ENCODE data around the gene MT1B. TPM values are rescaled to one million over a fixed set of nuclear protein-coding genes. Genes with fewer than 3 reads are reported as not detected.

The MT1B gene
- not detected in 2 replicates for total RNA-seq

DNA sequence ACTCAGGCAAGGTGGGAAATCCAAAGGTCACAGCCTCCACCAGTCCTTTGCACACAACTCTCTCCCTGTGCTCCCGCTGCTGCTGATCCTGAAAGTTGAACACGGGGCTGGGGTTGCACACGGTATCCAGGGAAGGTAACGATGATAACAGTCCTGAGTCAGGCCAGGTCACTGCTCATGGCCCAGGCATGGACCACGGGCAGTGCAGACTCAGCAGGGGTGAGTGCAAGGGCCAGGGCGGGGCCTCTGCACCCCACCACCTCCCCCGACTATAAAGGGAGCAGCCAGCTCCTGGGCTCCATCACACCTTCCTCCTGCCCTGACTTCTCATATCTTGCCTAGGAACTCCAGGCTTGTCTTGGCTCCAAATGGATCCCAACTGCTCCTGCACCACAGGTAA lies at the start of gene MT1B:
TSS of gene MT1B (plus strand) at position 301 of the 400 bp plus-strand sequence. CDS start at position 369, 68 bp downstream.

DNA sequence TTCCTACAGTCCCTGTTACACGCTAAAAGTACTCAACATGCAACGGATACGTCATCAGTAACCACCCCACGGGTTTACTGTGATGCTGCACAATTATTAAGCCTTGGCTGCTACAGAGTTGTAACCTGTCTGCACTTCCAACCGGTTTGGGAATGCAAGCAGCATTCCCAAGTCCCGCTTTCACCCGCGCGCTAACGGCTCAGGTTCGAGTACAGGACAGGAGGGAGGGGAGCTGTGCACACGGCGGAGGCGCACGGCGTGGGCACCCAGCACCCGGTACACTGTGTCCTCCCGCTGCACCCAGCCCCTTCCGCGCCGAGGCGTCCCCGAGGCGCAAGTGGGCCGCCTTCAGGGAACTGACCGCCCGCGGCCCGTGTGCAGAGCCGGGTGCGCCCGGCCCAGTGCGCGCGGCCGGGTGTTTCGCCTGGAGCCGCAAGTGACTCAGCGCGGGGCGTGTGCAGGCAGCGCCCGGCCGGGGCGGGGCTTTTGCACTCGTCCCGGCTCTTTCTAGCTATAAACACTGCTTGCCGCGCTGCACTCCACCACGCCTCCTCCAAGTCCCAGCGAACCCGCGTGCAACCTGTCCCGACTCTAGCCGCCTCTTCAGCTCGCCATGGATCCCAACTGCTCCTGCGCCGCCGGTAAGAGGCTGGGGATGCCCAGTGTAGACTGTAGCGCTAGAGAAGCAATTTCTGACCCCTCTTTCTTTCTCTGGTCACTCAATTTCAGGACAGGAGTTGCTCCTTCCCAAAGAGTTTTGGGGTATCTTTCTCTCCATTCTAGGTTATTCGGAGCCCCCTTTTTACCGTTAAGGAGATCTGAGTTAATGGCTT lies 43.4 kb upstream of the MT1B start, which contains the start of gene MT2A:
TSS of gene MT2A (plus strand) at position 542 of the 833 bp plus-strand sequence. CDS start at position 614, 72 bp downstream.

DNA sequence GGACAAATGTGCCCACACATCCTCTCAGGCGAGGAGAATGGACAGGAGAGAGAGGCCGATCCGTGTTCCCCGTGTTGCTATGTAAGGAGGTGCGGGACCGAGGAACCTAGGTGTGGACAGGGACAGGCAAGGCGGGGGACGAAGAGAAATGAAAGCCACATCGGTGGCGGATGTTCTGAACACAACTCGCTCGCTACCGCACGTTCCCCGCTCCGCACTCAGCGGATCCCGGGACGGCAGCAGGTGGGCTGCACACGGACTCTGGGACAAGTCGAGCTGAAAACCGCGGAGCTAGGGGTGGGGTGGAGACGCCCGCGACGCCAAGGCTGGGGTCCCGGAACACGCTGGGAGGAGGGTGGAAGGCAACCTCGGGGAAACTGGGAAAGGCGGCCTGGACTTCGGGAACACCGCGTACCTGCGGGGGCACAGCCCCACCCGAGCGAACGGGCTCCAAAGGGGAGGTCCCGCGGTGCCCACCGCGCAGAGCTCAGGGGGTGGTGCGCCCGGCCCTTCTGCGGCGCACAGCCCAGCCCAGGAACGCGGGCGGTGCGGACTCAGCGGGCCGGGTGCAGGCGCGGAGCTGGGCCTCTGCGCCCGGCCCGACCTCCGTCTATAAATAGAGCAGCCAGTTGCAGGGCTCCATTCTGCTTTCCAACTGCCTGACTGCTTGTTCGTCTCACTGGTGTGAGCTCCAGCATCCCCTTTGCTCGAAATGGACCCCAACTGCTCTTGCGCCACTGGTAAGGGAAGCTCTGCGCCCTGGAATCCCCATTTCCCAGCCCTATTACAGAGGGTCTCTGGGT lies 26.3 kb upstream of the MT1B start, which contains the start of gene MT1E:
TSS of gene MT1E (plus strand) at position 642 of the 803 bp plus-strand sequence. CDS start at position 713, 71 bp downstream.

DNA sequence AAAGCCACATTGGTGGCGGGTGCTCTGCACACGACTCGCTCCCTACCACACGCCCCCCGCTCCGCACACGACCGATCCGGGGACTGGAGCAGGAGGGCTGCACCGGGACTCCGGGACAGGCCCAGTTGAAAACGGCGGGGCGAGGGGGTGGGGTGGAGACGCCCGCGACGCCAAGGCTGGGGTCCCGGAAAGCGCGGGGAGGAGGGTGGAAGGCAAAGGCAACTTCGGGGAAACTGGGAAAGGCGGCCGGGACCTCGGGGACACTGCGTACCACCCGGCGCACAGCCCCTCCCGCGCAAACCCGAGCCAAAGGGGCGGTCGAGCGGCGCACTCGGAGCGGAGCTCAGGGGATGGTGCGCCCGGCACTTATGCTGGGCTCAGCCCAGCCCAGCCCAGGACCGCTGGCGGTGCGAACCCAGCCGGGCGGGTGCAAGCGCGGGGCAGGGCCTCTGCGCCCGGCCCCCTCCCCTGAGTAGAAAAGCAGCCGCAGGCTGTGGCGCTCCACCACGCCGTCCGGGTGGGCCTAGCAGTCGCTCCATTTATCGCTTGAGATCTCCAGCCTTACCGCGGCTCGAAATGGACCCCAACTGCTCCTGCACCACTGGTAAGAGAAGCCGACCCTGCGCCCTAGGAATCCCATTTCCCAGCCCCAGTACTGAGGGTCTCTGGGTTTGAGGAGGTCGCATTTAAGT lies 19.4 kb upstream of the MT1B start, which contains the start of gene MT1M:
TSS of gene MT1M (plus strand) at position 504 of the 692 bp plus-strand sequence. CDS start at position 577, 73 bp downstream.

DNA sequence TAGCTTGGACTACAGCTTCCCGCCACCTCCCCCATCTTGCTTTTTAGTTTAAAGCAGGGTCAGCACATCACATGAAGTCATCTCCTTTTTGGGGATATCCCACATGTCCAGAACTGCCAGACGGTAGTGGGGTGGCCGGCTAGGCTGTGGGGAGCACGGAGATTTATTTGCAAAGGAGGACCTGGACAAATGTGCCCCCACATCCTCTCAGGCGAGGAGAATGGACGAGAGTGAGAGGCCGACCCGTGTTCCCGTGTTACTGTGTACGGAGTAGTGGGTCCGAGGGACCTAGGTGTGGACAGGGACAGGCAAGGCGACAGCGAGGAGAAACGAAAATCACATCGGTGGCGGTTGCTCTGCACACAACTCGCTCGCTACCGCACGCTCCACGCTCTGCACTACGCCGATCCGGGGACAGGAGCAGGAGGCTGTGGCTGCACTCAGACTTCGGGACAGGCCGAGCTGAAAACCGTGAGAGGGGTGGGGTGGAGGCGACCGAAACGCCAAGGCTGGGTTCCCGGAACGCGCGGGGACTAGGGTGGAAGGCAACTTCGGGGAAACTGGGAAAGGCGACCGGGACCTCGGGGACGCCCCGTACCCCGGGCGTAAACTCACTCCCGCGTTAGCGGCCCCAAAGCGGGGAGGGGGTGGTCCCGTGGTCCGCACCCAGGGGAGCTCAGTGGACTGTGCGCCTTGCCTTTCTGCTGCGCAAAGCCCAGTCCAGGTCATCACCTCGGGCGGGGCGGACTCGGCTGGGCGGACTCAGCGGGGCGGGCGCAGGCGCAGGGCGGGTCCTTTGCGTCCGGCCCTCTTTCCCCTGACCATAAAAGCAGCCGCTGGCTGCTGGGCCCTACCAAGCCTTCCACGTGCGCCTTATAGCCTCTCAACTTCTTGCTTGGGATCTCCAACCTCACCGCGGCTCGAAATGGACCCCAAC lies 13.6 kb upstream of the MT1B start, which contains the start of gene MT1A:
TSS of gene MT1A (plus strand) at position 853 of the 937 bp plus-strand sequence. CDS start at position 926, 73 bp downstream.

DNA sequence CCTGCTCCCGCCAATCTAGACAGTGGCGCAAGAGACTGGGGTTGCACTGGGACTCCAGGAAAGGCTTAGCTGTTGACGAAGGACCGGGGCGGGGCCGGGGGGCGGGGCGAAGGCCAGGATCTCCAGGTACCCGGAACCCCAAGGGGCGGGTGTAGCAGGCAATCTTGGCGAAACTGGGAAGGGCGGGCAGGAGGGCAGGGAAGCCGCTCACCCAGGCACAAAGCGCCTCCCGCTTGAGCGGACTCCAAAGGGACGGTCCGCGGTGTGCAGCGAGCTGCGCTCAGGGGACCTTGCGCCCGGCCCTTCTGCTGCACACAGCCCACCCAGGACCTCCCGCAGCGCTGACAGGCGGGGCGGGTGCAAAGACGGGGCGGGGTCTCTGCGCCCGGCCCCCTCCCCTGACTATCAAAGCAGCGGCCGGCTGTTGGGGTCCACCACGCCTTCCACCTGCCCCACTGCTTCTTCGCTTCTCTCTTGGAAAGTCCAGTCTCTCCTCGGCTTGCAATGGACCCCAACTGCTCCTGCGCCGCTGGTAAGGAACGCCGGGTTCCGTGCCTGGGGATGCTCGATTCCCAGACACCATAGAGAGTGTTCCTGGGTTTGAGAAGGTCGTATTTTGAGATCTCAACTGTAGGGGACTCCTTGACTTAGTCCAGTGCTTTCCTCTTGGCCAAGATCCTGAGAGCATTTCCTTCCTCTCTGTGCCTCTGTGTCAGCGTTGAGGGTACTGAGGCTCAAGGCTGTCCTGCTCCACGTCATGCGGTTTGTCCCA lies 6.1 kb downstream of the MT1B start, which contains the start of gene MT1F:
TSS of gene MT1F (plus strand) at position 405 of the 772 bp plus-strand sequence. CDS start at position 505, 100 bp downstream.

DNA sequence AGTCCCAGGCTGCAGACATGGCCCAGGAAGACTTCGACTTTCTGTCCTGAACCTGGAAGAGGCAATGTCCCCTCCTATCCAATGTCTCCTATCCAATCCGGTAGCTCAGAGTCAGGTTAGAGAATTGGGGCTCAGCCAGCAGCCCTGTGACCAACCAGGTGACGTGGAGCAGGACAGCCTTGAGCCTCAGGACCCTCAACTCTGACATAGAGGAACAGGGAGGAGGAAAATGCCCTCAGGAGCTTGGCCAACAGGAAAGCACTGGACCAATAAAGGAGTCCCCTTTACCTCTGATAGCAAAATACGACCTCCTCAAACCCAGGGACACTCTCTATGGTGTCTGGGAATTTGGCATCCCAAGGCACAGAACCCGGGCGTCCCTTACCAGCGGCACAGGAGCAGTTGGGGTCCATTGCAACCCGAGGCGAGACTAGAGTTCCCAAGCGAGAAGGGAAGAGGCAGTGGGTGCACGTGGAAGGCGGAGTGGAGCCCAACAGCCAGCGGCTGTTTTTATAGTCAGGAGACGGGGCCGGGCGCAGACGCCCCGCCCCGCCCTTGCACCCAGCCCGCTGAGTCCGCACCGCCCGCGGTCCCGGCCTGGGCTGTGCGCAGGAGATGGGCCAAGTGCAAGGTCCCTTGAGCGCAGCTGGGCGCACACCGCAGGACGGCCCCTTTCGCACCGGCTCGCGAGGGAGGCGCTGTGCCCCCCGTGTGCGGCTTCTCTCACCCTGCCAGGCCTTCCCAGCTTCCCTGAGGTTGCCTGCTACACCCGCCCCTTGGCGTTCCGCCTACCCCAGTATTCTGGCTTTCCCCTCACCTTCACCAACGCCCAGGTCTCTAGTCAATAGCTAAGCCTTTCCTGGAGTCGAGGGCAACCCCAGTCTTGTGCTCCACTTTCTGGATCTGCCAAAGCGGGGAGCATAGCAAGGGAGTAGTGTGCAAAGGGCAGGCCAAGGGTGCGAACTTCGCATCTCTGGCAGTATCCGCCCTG lies 16.2 kb downstream of the MT1B start, which contains the start of gene MT1G:
TSS of gene MT1G (minus strand) at position 485 of the 991 bp plus-strand sequence. CDS start at position 413, 72 bp downstream.

DNA sequence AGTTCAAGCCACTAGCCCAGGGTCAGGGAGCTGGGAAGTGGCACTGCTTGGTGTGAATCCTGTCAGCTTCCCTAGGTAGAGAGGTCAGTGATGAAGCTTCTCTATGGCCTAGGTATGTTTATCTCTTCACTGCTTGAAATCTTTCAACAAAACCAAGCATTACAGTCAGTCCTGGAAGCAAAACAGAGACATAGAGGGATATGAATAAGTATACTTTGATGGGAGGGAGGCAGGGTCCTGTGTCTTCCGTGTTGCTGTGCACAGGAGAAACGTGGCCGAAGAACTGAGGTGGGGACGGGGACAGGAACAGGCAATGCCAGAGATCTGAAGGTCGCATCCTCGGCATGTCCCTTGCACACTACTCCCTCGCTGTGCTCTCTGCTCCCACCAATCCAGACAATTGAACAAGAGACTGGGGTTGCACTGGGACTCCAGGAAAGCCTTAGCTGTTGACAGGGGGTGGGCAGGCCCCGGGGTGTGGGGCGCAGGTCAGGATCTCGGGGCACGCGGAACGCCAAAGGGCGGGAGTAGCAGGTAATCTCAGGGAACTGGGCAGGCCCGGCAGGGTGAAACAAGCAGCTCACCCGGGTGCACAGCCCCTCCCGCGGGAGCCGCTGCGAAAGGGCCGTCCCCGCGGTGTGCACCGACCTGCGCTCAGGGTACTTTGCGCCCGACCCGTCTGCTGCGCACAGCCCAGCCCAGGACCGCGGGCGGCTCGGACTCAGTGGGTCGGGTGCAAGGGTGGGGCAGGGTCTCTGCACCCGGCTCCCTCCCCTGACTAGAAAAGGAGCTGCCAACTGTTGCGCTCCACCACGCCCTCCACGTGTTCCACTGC lies 17.5 kb downstream of the MT1B start, which contains the start of gene MT1H:
TSS of gene MT1H (plus strand) at position 810 of the 835 bp plus-strand sequence. CDS start 71 bp downstream, outside the sequence.

DNA sequence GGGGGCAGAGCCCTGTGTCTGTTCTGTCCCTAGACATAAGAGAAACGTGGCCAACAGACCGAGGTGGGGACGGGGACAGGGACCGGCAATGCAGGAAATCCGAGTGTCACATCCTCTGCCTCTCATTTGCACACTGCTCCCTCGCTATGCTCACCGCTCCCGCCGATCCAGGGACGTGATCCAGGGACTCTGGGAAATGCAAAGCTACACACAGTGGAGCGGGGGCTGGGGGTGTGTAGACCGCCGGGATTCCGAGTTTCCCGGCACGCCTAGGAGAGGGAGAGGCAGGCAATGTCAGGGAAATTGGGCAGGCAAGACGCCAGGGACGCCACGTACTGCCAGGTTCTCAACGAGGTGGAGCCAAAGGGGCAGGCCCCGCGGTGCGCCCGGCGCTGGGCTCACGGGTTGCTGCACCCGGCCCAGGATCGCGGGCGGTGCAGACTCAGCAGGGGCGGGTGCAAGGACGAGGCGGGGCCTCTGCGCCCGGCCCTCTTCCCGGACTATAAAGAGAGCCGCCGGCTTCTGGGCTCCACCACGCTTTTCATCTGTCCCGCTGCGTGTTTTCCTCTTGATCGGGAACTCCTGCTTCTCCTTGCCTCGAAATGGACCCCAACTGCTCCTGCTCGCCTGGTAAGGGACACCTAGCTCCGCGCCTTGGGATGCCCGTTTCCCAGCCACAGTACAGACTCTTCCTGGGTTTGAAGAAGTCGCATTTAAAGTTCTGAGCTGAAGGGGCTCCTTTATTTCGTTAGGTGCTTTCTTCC lies 30.4 kb downstream of the MT1B start, which contains the start of gene MT1X:
TSS of gene MT1X (plus strand) at position 532 of the 764 bp plus-strand sequence. CDS start at position 603, 71 bp downstream.

Other genes starting within 250 kb of the MT1B start
- gene AMFR, start 226.3 kb upstream of the MT1B start, total RNA-seq: 191 and 221 TPM in 2 replicates
- 97.9 and 112 TPM in 2 replicates for gene NUDT21, start 200.6 kb upstream of the MT1B start, total RNA-seq
- gene OGFOD1, start 200.3 kb upstream of the MT1B start, total RNA-seq: 51.0 and 65.2 TPM in 2 replicates
- gene BBS2, start 131.9 kb upstream of the MT1B start, total RNA-seq: 69.4 and 82.0 TPM in 2 replicates
- not detected in 2 replicates for gene MT4, start 86.8 kb upstream of the MT1B start, total RNA-seq
- gene MT3, start 62.4 kb upstream of the MT1B start, total RNA-seq: not detected in 2 replicates
- gene MT2A, start 43.3 kb upstream of the MT1B start, total RNA-seq: 25.3 and 37.2 TPM in 2 replicates
- 50.9 and 55.0 TPM in 2 replicates for gene MT1E, start 26.1 kb upstream of the MT1B start, total RNA-seq
- gene MT1M, start 19.2 kb upstream of the MT1B start, total RNA-seq: 3.1 and 6.3 TPM in 2 replicates
- gene MT1A, start 13.2 kb upstream of the MT1B start, total RNA-seq: 1.0 TPM in 1 of 2 replicates, not detected in the other
- gene MT1F, start 6.1 kb downstream of the MT1B start, total RNA-seq: 0.39 and 0.65 TPM in 2 replicates
- 0.65 TPM in 1 of 2 replicates, not detected in the other for gene MT1G, start 16.2 kb downstream of the MT1B start, total RNA-seq
- not detected in 2 replicates for gene MT1H, start 17.9 kb downstream of the MT1B start, total RNA-seq
- gene MT1X, start 30.6 kb downstream of the MT1B start, total RNA-seq: 32.1 and 175 TPM in 2 replicates
- gene NUP93, start 78.2 kb downstream of the MT1B start, total RNA-seq: 29.0 and 37.1 TPM in 2 replicates
- gene SLC12A3, start 213.3 kb downstream of the MT1B start, total RNA-seq: not detected in 2 replicates

Data from articular chondrocyte of knee joint (primary cell).